Measurements from ENCODE around the gene MRPL37.

Gene MRPL37

GRCh38 chr1:54241364-54241763 is 41.4 kb downstream of the MRPL37 start:
- no peak for DNase-seq

- no peak for DNase-seq
Observed at GRCh38 chr1:54243022-54243421, 43.1 kb downstream of the MRPL37 start.

- no peak for DNase-seq
Observed at GRCh38 chr1:54244655-54245054, 44.7 kb downstream of the MRPL37 start.

- DNase-seq: no peak
Observed at GRCh38 chr1:54245501-54245900, 45.5 kb downstream of the MRPL37 start.

GRCh38 chr1:54246116-54246721 is 46.3 kb downstream of the MRPL37 start:
- DNase-seq: no peak

- no peak for DNase-seq
Observed at GRCh38 chr1:54247863-54248515, 48.0 kb downstream of the MRPL37 start.

- DNase-seq: no peak
Observed at GRCh38 chr1:54248966-54249365, 49.0 kb downstream of the MRPL37 start.

- no peak for DNase-seq
Observed at GRCh38 chr1:54249819-54250435, 50.0 kb downstream of the MRPL37 start.

GRCh38 chr1:54250670-54251069 is 50.7 kb downstream of the MRPL37 start:
- DNase-seq: no peak

GRCh38 chr1:54252371-54252936 is 52.5 kb downstream of the MRPL37 start:
- DNase-seq: no peak

GRCh38 chr1:54253480-54253879 is 53.5 kb downstream of the MRPL37 start:
- DNase-seq: no peak

- no peak for DNase-seq
Observed at GRCh38 chr1:54254055-54254454, 54.1 kb downstream of the MRPL37 start.

- DNase-seq: no peak
Observed at GRCh38 chr1:54255026-54255702, 55.2 kb downstream of the MRPL37 start.

GRCh38 chr1:54256522-54257345 is 56.8 kb downstream of the MRPL37 start:
- no peak for DNase-seq

GRCh38 chr1:54257346-54257620 is 57.3 kb downstream of the MRPL37 start:
- DNase-seq: no peak

GRCh38 chr1:54257876-54258275 is 57.9 kb downstream of the MRPL37 start:
- DNase-seq: no peak

GRCh38 chr1:54259546-54260140 is 59.7 kb downstream of the MRPL37 start:
- DNase-seq: no peak

GRCh38 chr1:54260810-54261209 is 60.8 kb downstream of the MRPL37 start:
- DNase-seq: no peak

GRCh38 chr1:54262244-54262643 is 62.3 kb downstream of the MRPL37 start:
- DNase-seq: no peak

GRCh38 chr1:54263601-54264226 is 63.7 kb downstream of the MRPL37 start:
- DNase-seq: no peak

- DNase-seq: no peak
Observed at GRCh38 chr1:54265126-54265525, 65.2 kb downstream of the MRPL37 start.

GRCh38 chr1:54265659-54266058 is 65.7 kb downstream of the MRPL37 start:
- no peak for DNase-seq
